IMR-90 (cell line): ENCODE data around the gene ETF1. TPM values are rescaled to one million over a fixed set of nuclear protein-coding genes. Genes with fewer than 3 reads are reported as not detected.

Source experiments
- ATAC-seq: fragments of 200-7000 bp; cut with Tn5 transposase; 2 replicates; pipeline ENCODE4 v1.9.1; 2020; ENCODE audit warnings: low read depth, mild to moderate bottlenecking, moderate library complexity
- BruUV-seq: library from RNA; stranded (reverse); fragments of 400-500 nt; replicated peaks from 2 replicates; lab custom pipeline; 2021; lab: Mats Ljungman, UMichigan
- CTCF ChIA-PET: fragments of 300-600 bp; formaldehyde crosslinking; extraction: SDS; loops from one replicate; lab custom pipeline; 2021; ENCODE audit warnings: antibody characterized with exemption; lab: Yijun Ruan, JAX
- POLR2A ChIA-PET: fragments of 300-600 bp; sonication (Branson Sonifier 250); formaldehyde crosslinking; loops from one replicate; lab custom pipeline; 2022; ENCODE audit warnings: antibody characterized with exemption; ENCODE audit not compliant: unreplicated experiment; lab: Charles Lee
- DNase-seq: peaks from one replicate; pipeline ENCODE4 v3.0.0; 2013
- H2AFZ ChIP-seq: replicated peaks from 2 replicates; pipeline ENCODE3; 2013; ENCODE audit warnings: low read length, mild to moderate bottlenecking; ENCODE audit not compliant: poor library complexity
- H2AK5ac ChIP-seq: 2 replicates; pipeline ENCODE4 v1.6.1; 2013; ENCODE audit warnings: low read depth, low read length, inconsistent platforms
- H2AK9ac ChIP-seq: replicated peaks from 2 replicates; pipeline ENCODE3; 2013; ENCODE audit warnings: mild to moderate bottlenecking, low read depth, low read length, moderate library complexity; ENCODE audit not compliant: poor library complexity
- H2BK120ac ChIP-seq: 2 replicates; pipeline ENCODE4 v1.6.1; 2013; ENCODE audit warnings: low read depth, low read length, inconsistent platforms
- H2BK15ac ChIP-seq: 3 replicates; pipeline ENCODE4 v1.6.1; 2013; ENCODE audit warnings: low read depth, low read length, inconsistent platforms
- H2BK20ac ChIP-seq: 2 replicates; pipeline ENCODE4 v1.6.1; 2013; ENCODE audit warnings: low read depth, mild to moderate bottlenecking, inconsistent platforms, low read length, moderate library complexity
- H2BK5ac ChIP-seq: 2 replicates; pipeline ENCODE4 v1.6.1; 2013; ENCODE audit warnings: mild to moderate bottlenecking, low read depth, low read length, inconsistent platforms; ENCODE audit not compliant: poor library complexity, severe bottlenecking
- H3K14ac ChIP-seq: replicated peaks from 2 replicates; pipeline ENCODE4 v1.6.1; 2013; ENCODE audit warnings: low read depth, low read length, inconsistent platforms
- H3K18ac ChIP-seq: 2 replicates; pipeline ENCODE4 v1.6.1; 2013; ENCODE audit warnings: low read depth, low read length, control low read depth
- H3K23ac ChIP-seq: 2 replicates; pipeline ENCODE4 v1.6.1; 2013; ENCODE audit warnings: low read depth, low read length, inconsistent platforms
- H3K27ac ChIP-seq: 2 replicates; pipeline ENCODE4 v1.5.1; 2013; ENCODE audit warnings: mild to moderate bottlenecking, control low read depth, low read length; ENCODE audit not compliant: insufficient read depth
- H3K27me3 ChIP-seq: 2 replicates; pipeline ENCODE4 v1.6.1; 2013; ENCODE audit warnings: low read length; ENCODE audit not compliant: control insufficient read depth, insufficient read depth
- H3K36me3 ChIP-seq: 2 replicates; pipeline ENCODE4 v1.6.1; 2013; ENCODE audit warnings: low read length, mixed read lengths; ENCODE audit not compliant: control insufficient read depth, insufficient read depth
- H3K4ac ChIP-seq: 2 replicates; pipeline ENCODE4 v1.6.1; 2013; ENCODE audit warnings: low read depth, low read length, inconsistent platforms
- H3K4me1 ChIP-seq: 2 replicates; pipeline ENCODE4 v1.6.1; 2013; ENCODE audit warnings: low read length, mixed read lengths; ENCODE audit not compliant: control insufficient read depth, insufficient read depth
- H3K4me2 ChIP-seq: 2 replicates; pipeline ENCODE4 v1.6.1; 2013; ENCODE audit warnings: low read depth, mild to moderate bottlenecking, control low read depth, low read length, moderate library complexity
- H3K4me3 ChIP-seq: 2 replicates; pipeline ENCODE4 v1.5.1; 2013; ENCODE audit warnings: low read depth, mild to moderate bottlenecking, control low read depth, low read length, moderate library complexity; ENCODE audit not compliant: insufficient read depth
- H3K56ac ChIP-seq: 2 replicates; pipeline ENCODE4 v1.6.1; 2013; ENCODE audit warnings: low read length, inconsistent platforms; ENCODE audit not compliant: insufficient read depth; ENCODE audit errors: extremely low read depth
- H3K79me1 ChIP-seq, 2 experiments: 2 replicates each; pipeline ENCODE4 v1.6.1; 2013; ENCODE audit warnings: low read length in 2 of 2, inconsistent platforms in 1 of 2, low read depth in 1 of 2
- H3K9ac ChIP-seq: 2 replicates; pipeline ENCODE4 v1.6.1; 2013; ENCODE audit warnings: low read depth, low read length, control low read depth
- H3K9me1 ChIP-seq: 2 replicates; pipeline ENCODE4 v1.6.1; 2013; ENCODE audit warnings: low read length, inconsistent platforms; ENCODE audit not compliant: insufficient read depth
- H3K9me3 ChIP-seq: 2 replicates; pipeline ENCODE4 v1.6.1; 2013; ENCODE audit warnings: low read length; ENCODE audit not compliant: control insufficient read depth, insufficient read depth
- H4K20me1 ChIP-seq: 2 replicates; pipeline ENCODE4 v1.6.1; 2013; ENCODE audit warnings: low read length, inconsistent platforms; ENCODE audit not compliant: insufficient read depth
- H4K5ac ChIP-seq: 2 replicates; pipeline ENCODE4 v1.6.1; 2013; ENCODE audit warnings: mild to moderate bottlenecking, low read depth, low read length, control low read depth
- H4K8ac ChIP-seq, 2 experiments: 2 replicates each; pipeline ENCODE4 v1.6.1; 2013; ENCODE audit warnings: low read depth in 2 of 2, low read length in 2 of 2, control low read depth in 1 of 2, inconsistent platforms in 1 of 2
- H4K91ac ChIP-seq: 2 replicates; pipeline ENCODE4 v1.6.1; 2013; ENCODE audit warnings: low read depth, low read length, inconsistent platforms; ENCODE audit not compliant: insufficient read depth
- BHLHE40 ChIP-seq: fragments of 150-350 bp; IDR thresholded peaks from 2 replicates; pipeline ENCODE4 v1.6.1; 2016; ENCODE audit warnings: mild to moderate bottlenecking, low read depth, low read length
- CEBPB ChIP-seq: IDR thresholded peaks from 2 replicates; pipeline ENCODE4 v1.6.1; 2012; ENCODE audit warnings: low read depth, low read length, improper control_type of control experiment
- CHD1 ChIP-seq: IDR thresholded peaks from 2 replicates; pipeline ENCODE4 v1.6.1; 2012; ENCODE audit warnings: low read depth, low read length, improper control_type of control experiment
- ELK1 ChIP-seq: fragments of 150-350 bp; IDR thresholded peaks from 2 replicates; pipeline ENCODE4 v1.6.1; 2016; ENCODE audit warnings: low read depth, mild to moderate bottlenecking, low read length, moderate library complexity, borderline replicate concordance
- FOS ChIP-seq: fragments of 150-350 bp; IDR thresholded peaks from 2 replicates; pipeline ENCODE4 v1.6.1; 2016; ENCODE audit warnings: low read depth, low read length
- MAFK ChIP-seq: IDR thresholded peaks from 2 replicates; pipeline ENCODE4 v1.6.1; 2012; ENCODE audit warnings: low read depth, low read length, improper control_type of control experiment
- MAZ ChIP-seq: IDR thresholded peaks from 2 replicates; pipeline ENCODE4 v1.6.1; 2012; ENCODE audit warnings: low read depth, mild to moderate bottlenecking, low read length, improper control_type of control experiment, moderate library complexity, borderline replicate concordance
- MXI1 ChIP-seq: IDR thresholded peaks from 2 replicates; pipeline ENCODE4 v1.6.1; 2012; ENCODE audit warnings: low read depth, mild to moderate bottlenecking, low read length, moderate library complexity, borderline replicate concordance
- NFE2L2 ChIP-seq: fragments of 150-350 bp; IDR thresholded peaks from 2 replicates; pipeline ENCODE4 v1.6.1; 2016; ENCODE audit warnings: low read depth, mild to moderate bottlenecking, low read length
- POLR2A ChIP-seq: IDR thresholded peaks from 2 replicates; pipeline ENCODE4 v1.6.1; 2012; ENCODE audit warnings: mild to moderate bottlenecking, low read depth, low read length
- RFX5 ChIP-seq: IDR thresholded peaks from 2 replicates; pipeline ENCODE4 v1.8.0; 2012; ENCODE audit warnings: low read depth, mild to moderate bottlenecking, low read length, moderate library complexity
- SMC3 ChIP-seq: fragments of 150-350 bp; IDR thresholded peaks from 2 replicates; pipeline ENCODE4 v1.6.1; 2016; ENCODE audit warnings: low read depth, mild to moderate bottlenecking, antibody characterized with exemption, low read length, moderate library complexity
- USF2 ChIP-seq: fragments of 150-350 bp; IDR thresholded peaks from 2 replicates; pipeline ENCODE4 v1.6.1; 2017; ENCODE audit warnings: mild to moderate bottlenecking, antibody characterized with exemption, low read length, low read depth
- WGBS, 2 experiments: methylation state at CpG; one replicate each; pipeline versions ENCODE4 v1.1.5 to v1.1.7; 2013; ENCODE audit warnings: missing lambda C conversion rate in 2 of 2; ENCODE audit not compliant: insufficient read length in 1 of 2; ENCODE audit errors: extremely low coverage in 2 of 2; 5-methylcytosine and 5-hydroxymethylcytosine counted together
- dilution Hi-C: fragments of 300-500 bp; cut with HindIII; formaldehyde crosslinking; loops from one replicate; pipeline ENCODE4 v1.14.3; 2018; ENCODE audit warnings: low sequenced_read_pairs; ENCODE audit not compliant: unreplicated experiment
- in situ Hi-C: fragments of 300-500 bp; cut with MboI; formaldehyde crosslinking; loops from 3 replicates; pipeline ENCODE4 v1.14.3; 2019; ENCODE audit warnings: low sequenced_read_pairs, inconsistent platforms, mixed read lengths
- intact Hi-C: fragments of 100-400 bp; cut with micrococcal nuclease; formaldehyde crosslinking; loops from 2 replicates; pipeline ENCODE4 v1.10.0; 2022
- polyA plus RNA-seq, 3 experiments: library from polyadenylated mRNA; depleted of rRNA; stranded (reverse); fragments of >200 nt; gene quantifications; 2 replicates each; pipeline ENCODE4 v1.2.3, GENCODE V29; 2012; ENCODE audit warnings: low replicate concordance in 1 of 3
- total RNA-seq: library from RNA; depleted of rRNA; stranded (reverse); fragments of >200 nt; gene quantifications from 2 replicates; pipeline ENCODE4 v1.2.3, GENCODE V29; 2012

ETF1 gene
- total and polyA plus RNA-seq, 2 of the 4 experiments (the other 2 are of a cell fraction): 53.2 to 126 TPM

- BruUV-seq: no TSS peak
- Histone ChIP-seq H2AK5ac (no peak overlapping the region), H4K91ac (no peak overlapping the region), H3K14ac (no peak overlapping the region), H3K56ac (no peak overlapping the region; the same call in 1 of the 2 replicates), H2AFZ (no peak overlapping the region), H4K20me1 (peaks cover 28% of the 10 kb centered on the region), H2BK15ac (no peak overlapping the region), H3K4me3 (no peak overlapping the region), H2BK5ac (no peak overlapping the region), H2BK20ac (no peak overlapping the region), H4K5ac (no peak overlapping the region), H2BK120ac (no peak overlapping the region), H3K27me3 (no peaks in the 10 kb centered on the region), H3K23ac (no peak overlapping the region), H2AK9ac (no peak overlapping the region), H3K9me3 (no peaks in the 10 kb centered on the region), H3K9ac (no peak overlapping the region), H3K79me1 (peaks cover 18 to 55% of the 10 kb centered on the region in 2 experiments), H3K4me1 (peaks cover 4% of the 10 kb centered on the region), H3K18ac (no peak overlapping the region), H3K4ac (no peak overlapping the region), H4K8ac (no peak overlapping the region), H3K9me1 (0 out of 2 replicates have a peak, but pooled peaks cover 4% of the 10 kb centered on the region), H3K36me3 (peaks cover 49% of the 10 kb centered on the region), H3K27ac (no peak overlapping the region), H3K4me2 (no peak overlapping the region)
- no CpG with 5 or more reads among the region's 3 CpGs for WGBS, 2 experiments
- no peak for DNase-seq
- POLR2A ChIA-PET: no interaction called here
- CTCF ChIA-PET: no interaction called here
- no peak for ATAC-seq
- in situ Hi-C loops (no loop called here), dilution Hi-C loops (no loop called here), intact Hi-C loops (no loop called here)
- TF ChIP-seq NFE2L2 (no peak), ELK1 (no peak), SMC3 (no peak), FOS (no peak), POLR2A (no peak), USF2 (no peak), RFX5 (no peak), MAZ (no peak), MXI1 (no peak), BHLHE40 (no peak), CHD1 (no peak), MAFK (no peak), CEBPB (no peak)
Measured at GRCh38 chr5:138515556-138516245, 27.3 kb downstream of the ETF1 start.
